OCI-LY3 (cell line): ENCODE measurements around the gene RNASEH2B.

ENCODE experiments used
- EZH2phosphoT487 ChIP-seq: fragments of 200-600 bp; shearing (Covaris generic); IDR thresholded peaks from 2 replicates; pipeline ENCODE4 v1.6.1; 2018; ENCODE audit warnings: antibody characterized with exemption, mixed run types, low read depth
- TF ChIP-seq, protein P1 (sequence below): fragments of 200-600, 300-600 bp; sonication (generic); IDR thresholded peaks from 2 replicates; pipeline ENCODE4 v1.5.1; 2014; ENCODE audit warnings: antibody characterized with exemption, low read length, low read depth

DNA sequence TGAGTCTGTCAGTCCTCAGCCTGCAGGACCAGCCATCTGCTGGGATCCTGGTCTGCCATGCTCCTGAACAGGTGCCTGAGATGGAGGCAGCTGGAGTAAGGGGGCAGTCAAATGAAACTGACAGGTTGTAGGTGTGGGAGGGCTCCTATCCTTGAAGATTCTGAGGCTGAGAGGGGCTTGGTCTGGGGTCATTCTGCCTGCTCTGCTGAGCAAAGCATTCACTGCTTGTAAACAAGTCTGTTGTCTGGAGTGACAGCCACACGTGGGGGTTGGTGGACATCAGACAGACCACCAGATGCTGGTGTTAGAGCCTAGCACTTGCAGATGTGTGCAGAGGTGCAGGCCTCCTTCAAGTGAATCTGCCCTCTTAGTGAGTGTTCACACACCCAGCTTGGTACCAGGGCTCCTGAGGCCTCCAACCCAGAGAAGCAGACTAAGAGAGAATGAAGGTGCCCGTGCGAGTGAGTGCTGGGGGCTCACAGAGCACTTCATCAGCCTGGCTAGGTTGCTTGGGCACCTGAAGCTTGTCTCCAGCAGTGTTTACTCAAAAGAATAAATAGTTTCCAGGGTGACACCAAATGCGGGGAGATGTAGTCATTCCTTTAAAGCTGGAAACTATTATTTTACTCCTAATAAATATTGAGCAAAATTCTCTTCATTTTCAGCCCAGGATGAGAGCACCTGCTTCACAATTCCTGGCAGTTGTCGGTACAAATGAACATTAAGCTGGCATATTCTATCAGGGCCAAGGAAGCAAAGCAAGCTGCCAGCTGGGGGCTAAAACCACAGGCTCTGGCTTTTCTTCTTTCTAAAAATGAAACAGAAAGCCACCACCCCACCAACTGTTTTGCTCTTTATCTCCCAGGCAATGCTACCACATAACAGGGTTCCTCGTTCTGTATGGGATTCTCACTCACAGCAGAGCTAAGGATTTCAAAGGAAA lies 82.3 kb downstream of the RNASEH2B start:
- TF ChIP-seq, protein P1, sequence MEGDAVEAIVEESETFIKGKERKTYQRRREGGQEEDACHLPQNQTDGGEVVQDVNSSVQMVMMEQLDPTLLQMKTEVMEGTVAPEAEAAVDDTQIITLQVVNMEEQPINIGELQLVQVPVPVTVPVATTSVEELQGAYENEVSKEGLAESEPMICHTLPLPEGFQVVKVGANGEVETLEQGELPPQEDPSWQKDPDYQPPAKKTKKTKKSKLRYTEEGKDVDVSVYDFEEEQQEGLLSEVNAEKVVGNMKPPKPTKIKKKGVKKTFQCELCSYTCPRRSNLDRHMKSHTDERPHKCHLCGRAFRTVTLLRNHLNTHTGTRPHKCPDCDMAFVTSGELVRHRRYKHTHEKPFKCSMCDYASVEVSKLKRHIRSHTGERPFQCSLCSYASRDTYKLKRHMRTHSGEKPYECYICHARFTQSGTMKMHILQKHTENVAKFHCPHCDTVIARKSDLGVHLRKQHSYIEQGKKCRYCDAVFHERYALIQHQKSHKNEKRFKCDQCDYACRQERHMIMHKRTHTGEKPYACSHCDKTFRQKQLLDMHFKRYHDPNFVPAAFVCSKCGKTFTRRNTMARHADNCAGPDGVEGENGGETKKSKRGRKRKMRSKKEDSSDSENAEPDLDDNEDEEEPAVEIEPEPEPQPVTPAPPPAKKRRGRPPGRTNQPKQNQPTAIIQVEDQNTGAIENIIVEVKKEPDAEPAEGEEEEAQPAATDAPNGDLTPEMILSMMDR, result no peak
- TF ChIP-seq EZH2phosphoT487, result no peak
